Mesodermal cell (in vitro differentiated cells): Measurements from ENCODE around the gene DUSP11.
"Not testable (repeated sequence)": the region's sequence is repeated elsewhere in the genome, so short reads cannot be mapped to it uniquely, and the experiment has no call there.

Experiments used
- H3K27ac ChIP-seq: 2 replicates; pipeline ENCODE4 v1.7.0; 2013; ENCODE audit warnings: mild to moderate bottlenecking, low read depth, low read length, moderate library complexity; ENCODE audit not compliant: severe bottlenecking
- H3K36me3 ChIP-seq: 2 replicates; pipeline ENCODE4 v1.7.1; 2013; ENCODE audit warnings: mild to moderate bottlenecking, low read length, moderate library complexity; ENCODE audit not compliant: control insufficient read depth, insufficient read depth
- H3K4me1 ChIP-seq: one replicate; pipeline ENCODE4 v1.7.1; 2013; ENCODE audit warnings: mild to moderate bottlenecking, low read length; ENCODE audit not compliant: insufficient read depth, control insufficient read depth, poor library complexity, severe bottlenecking
- H3K4me3 ChIP-seq: 2 replicates; pipeline ENCODE4 v1.7.0; 2013; ENCODE audit warnings: low read length, control low read depth, mild to moderate bottlenecking; ENCODE audit not compliant: insufficient read depth, poor library complexity, severe bottlenecking; ENCODE audit errors: extremely low read depth
- H3K9me3 ChIP-seq: 2 replicates; pipeline ENCODE4 v1.7.1; 2013; ENCODE audit warnings: mild to moderate bottlenecking, low read length, moderate library complexity; ENCODE audit not compliant: control insufficient read depth
- WGBS, 2 experiments: methylation state at CpG; one replicate each; pipeline ENCODE4 v1.1.5; 2013; ENCODE audit warnings: missing lambda C conversion rate in 2 of 2; ENCODE audit not compliant: insufficient coverage in 2 of 2; 5-methylcytosine and 5-hydroxymethylcytosine counted together

Gene DUSP11

DNA sequence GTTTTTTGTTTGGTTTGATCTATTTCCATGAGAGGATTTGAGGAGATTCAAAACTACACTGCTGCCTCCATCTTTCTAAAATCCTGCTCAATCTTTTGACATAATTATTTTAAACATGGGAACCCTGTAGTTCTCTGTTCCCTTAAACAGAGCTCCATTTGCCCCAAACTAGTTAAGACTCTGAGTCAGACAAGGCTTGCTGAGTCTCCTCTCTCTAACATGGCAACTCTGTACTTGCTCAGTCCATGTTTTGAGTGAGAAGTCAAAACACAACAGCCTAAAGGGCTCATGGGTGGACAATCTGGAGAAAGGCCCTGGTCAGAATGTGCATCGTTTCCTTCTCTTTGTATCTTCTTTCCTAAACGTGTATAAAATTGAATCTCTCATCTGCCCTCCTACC lies 41.8 kb upstream of the DUSP11 start:
- Histone ChIP-seq H3K36me3 (no peaks in the 10 kb centered on the region), H3K4me3 (no peak overlapping the region), H3K4me1 (no peaks in the 10 kb centered on the region), H3K27ac (no peak overlapping the region), H3K9me3 (no peaks in the 10 kb centered on the region)
- 92% methylated on average over 2 of the region's 2 CpGs; no CpG with 5 or more reads in 1 of the 2 experiments for WGBS, 2 experiments

DNA sequence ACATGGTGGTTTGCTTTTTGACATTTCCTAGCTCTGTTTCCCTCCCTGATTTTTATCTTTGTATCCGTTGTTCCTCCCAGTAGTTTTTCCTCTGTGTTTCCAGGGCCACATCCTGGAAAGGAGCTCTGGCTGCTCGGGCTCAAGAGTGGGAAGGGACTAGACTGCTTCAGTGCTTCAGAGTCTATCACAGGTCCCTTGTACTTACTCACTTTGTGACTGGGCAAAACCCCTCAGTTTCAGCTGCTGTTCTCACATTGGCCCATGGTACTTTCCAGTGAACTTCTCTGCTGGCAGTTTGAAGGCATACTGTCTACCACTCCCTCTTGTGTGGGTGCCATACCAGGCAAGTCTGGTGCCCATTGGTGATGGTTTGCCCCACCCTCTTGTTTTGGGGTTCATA lies 41.3 kb upstream of the DUSP11 start:
- Histone ChIP-seq H3K4me3 (no peak overlapping the region), H3K4me1 (no peaks in the 10 kb centered on the region), H3K9me3 (no peaks in the 10 kb centered on the region), H3K36me3 (no peaks in the 10 kb centered on the region), H3K27ac (no peak overlapping the region)
- WGBS, 2 experiments, result 56 to 60% methylated on average over 2 of the region's 2 CpGs

DNA sequence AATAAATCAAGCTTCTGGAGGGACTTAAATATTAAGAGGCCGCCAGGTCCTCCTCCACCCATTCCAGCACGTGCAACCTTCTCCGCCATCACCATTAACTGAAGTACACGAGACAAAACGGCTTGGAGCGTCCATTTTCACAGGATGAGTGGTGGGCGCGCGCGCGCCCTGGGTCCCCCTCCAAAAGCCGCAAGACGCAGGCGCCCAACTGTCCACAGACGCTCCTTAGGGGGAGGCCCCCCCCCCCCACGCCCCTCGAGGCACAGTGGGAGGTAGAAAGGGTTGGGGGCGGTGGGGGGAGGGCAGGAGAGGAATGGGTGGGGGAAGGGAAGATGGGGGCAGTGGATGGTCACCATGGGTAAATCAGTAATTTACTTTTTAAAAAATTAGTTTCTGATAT lies 38.4 kb upstream of the DUSP11 start:
- H3K4me3 ChIP-seq, result no peak overlapping the region
- no peak overlapping the region for H3K27ac ChIP-seq
- 89 to 97% methylated on average over 3 to 4 of the region's 18 CpGs for WGBS, 2 experiments
- H3K9me3 ChIP-seq, result no peaks in the 10 kb centered on the region
- H3K4me1 ChIP-seq, result no peaks in the 10 kb centered on the region
- no peaks in the 10 kb centered on the region for H3K36me3 ChIP-seq

DNA sequence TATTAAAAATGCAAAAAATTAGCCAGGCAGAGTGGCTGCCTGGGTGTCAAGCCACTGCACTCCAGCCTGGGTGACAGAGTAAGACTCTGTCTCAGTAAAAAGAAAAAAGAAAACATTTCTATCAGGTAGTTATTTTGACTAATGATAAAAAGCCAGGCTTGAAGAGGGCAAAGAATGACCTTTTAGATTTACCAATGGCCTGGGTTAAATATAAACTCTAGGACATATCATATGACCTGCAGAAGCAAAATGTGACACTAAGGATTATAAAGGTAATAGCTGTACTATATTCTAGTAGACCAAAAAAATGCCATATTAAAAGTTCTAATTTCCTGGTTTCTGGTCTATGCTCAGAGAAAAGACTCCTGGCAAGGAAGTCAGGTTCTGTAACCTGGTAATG lies 32.7 kb upstream of the DUSP11 start:
- no peaks in the 10 kb centered on the region for H3K9me3 ChIP-seq
- no peak overlapping the region for H3K4me3 ChIP-seq
- H3K36me3 ChIP-seq, result no peaks in the 10 kb centered on the region
- no peak overlapping the region for H3K27ac ChIP-seq
- no peaks in the 10 kb centered on the region for H3K4me1 ChIP-seq

DNA sequence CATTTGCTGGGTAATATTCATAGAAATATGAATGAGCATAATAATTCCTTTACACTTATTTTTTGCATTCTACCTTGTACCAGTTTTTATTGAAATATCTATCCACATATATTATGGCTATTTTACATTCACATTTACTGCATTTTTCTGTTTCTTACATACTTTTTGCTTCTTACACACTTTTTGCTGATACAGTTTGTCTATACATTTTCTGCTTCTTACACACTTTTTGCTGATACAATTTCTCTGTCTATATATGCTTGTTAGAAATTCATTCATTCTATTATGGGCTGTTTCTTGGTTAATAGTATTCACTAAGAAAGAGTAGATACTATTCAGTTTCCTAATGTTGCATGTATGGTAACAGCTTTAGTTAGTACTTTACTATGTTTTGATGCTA lies 32.0 kb upstream of the DUSP11 start:
- Histone ChIP-seq H3K9me3 (no peaks in the 10 kb centered on the region), H3K4me1 (no peaks in the 10 kb centered on the region), H3K27ac (no peak overlapping the region), H3K36me3 (no peaks in the 10 kb centered on the region), H3K4me3 (no peak overlapping the region)

DNA sequence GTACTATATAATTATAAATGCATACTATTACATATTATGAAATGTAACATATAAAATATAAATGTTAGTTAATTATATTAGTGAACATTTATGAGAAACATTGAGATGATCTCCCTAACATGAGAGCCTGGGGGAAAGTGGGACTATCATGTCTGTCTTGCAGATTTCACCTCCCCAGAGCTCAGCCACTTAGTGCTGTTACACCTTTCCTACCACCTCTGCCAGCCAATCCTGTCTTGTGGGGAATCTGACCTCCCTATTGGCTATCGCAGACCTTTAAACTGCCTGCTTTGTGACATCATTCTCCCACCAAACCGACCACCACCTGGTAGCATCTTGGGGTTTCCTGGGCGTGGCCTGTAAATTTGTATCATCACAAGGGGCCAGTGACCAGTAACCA lies 4.0 kb upstream of the DUSP11 start, which contains the start of gene C2orf78:
TSS of gene C2orf78 (plus strand) at position 301 of the 400 bp plus-strand sequence. CDS start 127 bp downstream, outside the sequence.
- not testable (repeated sequence) for H3K4me1 ChIP-seq, H3K4me3 ChIP-seq, H3K36me3 ChIP-seq, H3K9me3 ChIP-seq, H3K27ac ChIP-seq
- WGBS, 2 experiments, result no CpG with 5 or more reads among the region's 3 CpGs

DNA sequence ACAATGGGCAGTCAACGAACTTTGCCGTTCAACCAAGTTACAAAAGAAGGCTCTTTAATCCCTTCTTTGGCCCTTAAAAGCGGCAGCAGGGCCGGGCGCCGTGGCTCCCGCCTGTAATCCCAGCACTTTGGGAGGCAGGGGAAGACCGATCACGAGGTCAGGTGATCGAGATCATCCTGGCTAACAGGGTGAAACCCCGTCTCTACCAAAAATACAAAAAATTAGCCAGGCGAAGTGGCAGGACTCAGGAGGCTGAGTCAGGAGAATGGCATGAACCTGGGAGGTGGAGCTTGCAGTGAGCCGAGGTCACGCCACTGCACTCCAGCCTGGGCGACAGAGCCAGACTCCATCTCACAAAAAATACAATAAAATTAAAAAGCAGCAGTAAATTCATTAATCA lies 3.5 kb upstream of the DUSP11 start:
- 90 to 97% methylated on average over 10 of the region's 15 CpGs for WGBS, 2 experiments
- H3K4me1 ChIP-seq, H3K9me3 ChIP-seq, H3K36me3 ChIP-seq, H3K4me3 ChIP-seq, H3K27ac ChIP-seq: not testable (repeated sequence)

DNA sequence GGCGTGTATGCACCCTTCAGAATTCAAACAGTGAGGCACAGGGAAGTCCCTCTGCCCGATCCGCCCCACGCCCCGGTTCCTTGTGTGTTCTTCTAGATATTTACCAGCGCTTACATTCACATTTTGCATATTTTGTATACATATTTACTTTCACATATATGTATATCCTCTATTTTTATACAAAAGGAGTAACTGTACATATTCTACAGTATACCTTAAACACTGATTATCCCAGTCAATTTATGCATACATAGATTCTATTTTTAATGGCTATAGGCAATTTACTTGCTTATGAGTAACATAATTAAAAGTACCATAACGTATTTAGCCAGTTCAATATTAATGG lies 307 bp upstream of the DUSP11 start:
- peak overlapping the region; percentile 96 for H3K4me3 ChIP-seq
- WGBS, 2 experiments, result 0% methylated on average over 1 to 2 of the region's 7 CpGs
- peaks cover 13% of the 10 kb centered on the region for H3K36me3 ChIP-seq
- no peaks in the 10 kb centered on the region for H3K9me3 ChIP-seq
- H3K4me1 ChIP-seq, result peaks cover 3% of the 10 kb centered on the region
- H3K27ac ChIP-seq, result no peak overlapping the region

DNA sequence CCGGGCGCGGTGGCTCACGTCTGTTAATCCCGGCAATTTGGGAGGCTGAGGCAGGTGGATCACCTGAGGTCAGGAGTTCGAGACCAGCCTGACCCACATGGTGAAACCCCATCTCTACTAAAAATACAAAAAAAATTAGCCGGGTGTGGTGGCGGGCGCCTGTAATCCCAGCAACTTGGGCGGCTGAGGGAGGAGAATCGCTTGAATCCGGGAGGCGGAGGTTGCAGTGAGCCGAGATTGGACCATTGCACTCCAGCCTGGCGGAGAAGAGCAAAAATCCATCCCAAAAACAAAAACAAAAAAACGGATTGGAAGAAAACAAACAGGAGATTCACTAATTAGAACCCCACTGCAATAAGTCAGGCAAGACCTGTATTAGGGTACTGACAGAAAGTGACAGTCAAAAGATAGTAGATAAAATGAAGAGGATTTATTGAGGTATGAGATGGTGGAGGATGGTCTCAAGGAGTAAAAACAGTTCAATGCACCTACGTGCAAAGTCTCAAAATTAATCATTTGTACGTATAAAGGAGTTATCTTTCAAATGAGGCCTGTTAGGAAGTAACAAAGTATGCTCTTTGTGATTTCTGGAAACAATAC lies 936 bp downstream of the DUSP11 start:
- not testable (repeated sequence) for H3K4me1 ChIP-seq, H3K9me3 ChIP-seq, H3K27ac ChIP-seq
- H3K36me3 ChIP-seq, result peaks cover 25% of the 10 kb centered on the region
- H3K4me3 ChIP-seq, result peak overlapping the region; percentile 96
- 75 to 90% methylated on average over 8 to 13 of the region's 18 CpGs for WGBS, 2 experiments

DNA sequence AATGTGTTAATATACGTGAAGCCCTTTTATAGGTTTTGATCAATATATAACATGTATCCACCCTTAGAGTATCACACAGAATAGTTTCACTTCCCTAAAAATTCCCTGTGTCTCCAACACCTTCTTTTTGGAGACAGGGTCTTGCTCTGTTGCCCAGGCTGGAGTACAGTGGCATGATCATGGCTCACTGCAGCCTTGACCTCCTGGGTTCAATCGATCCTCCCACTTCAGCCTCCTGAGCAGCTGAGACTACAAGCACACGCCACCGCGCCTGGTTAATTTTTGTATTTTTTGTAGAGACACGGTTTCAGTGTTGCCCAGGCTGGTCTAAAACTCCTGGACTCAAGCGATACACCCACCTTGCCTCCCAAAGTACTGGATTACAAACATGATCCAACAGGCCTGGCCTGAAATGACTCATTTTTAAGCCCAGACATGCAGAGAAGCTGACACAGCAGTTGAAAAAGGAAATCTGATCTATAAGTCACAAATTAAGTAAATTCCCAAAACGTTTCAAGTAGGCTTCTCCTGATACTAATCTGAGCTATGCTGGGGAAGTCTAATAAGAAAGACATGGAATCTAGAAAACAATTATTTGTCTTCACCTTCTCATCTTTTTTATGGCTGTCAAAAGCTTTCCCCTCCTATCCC lies 2.9 kb downstream of the DUSP11 start:
- 91 to 96% methylated on average over 6 to 7 of the region's 8 CpGs for WGBS, 2 experiments
- no peak overlapping the region for H3K4me3 ChIP-seq
- no peaks in the 10 kb centered on the region for H3K9me3 ChIP-seq
- H3K4me1 ChIP-seq, result no peaks in the 10 kb centered on the region
- H3K36me3 ChIP-seq, result peaks cover 38% of the 10 kb centered on the region
- H3K27ac ChIP-seq, result no peak overlapping the region

DNA sequence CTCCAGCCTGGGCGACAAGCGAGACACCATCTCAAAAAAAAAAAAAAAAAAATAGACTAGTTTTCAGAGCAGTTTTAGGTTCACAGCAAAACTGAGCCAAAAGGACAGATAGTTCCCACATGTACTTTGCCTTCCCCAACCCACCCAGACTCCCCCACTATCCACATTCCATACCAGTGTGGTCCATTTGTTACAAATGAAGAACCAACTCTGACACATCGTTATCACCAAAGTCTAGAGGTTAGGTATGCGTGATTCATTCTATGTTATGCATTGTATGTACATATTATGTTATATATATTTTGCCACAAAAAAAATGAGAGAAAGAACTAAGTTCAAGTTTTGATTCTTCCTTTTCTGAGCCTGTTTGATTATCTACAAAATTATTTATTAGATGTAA lies 3.5 kb downstream of the DUSP11 start:
- H3K4me3 ChIP-seq, result no peak overlapping the region
- WGBS, 2 experiments, result no CpG with 5 or more reads among the region's 4 CpGs
- H3K27ac ChIP-seq, result no peak overlapping the region
- no peaks in the 10 kb centered on the region for H3K9me3 ChIP-seq
- H3K36me3 ChIP-seq, result peaks cover 44% of the 10 kb centered on the region
- no peaks in the 10 kb centered on the region for H3K4me1 ChIP-seq
